NCI-H226 (cell line): Measurements from ENCODE around the gene B4GALT1.

Experiments used
- DNase-seq: peaks from one replicate; pipeline ENCODE4 v3.0.0-alpha.2; 2015

Gene B4GALT1

DNA sequence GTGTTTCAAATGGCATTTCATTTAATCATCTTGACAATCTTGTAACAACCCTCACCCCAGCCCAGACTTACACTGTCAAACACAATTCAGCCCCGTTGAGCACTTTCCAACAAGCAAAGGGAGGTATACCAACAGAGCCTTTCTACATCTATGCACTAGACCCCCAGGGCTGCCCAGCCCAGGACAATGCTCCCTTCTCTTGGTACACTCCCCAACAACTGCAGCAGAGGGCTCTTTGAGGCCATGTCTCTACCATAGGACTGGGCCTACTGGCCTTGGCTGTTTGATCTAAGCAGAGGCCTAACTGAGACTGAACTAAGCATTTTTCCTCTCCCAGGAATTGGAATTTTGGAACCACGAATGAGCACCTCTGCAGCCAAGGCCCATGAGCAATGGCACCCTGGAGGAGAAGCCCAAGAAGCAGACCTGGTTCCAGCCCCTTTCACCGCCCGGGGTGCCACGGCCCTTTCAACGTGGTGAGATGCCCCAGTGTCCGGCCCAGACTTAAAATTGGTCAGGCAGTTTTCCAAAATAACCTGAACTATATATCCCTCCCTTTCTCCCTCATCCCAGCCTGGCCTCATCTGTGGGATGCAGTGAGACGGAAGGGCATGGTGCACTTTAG lies 43.6 kb downstream of the B4GALT1 start:
- DNase-seq, result no peak

DNA sequence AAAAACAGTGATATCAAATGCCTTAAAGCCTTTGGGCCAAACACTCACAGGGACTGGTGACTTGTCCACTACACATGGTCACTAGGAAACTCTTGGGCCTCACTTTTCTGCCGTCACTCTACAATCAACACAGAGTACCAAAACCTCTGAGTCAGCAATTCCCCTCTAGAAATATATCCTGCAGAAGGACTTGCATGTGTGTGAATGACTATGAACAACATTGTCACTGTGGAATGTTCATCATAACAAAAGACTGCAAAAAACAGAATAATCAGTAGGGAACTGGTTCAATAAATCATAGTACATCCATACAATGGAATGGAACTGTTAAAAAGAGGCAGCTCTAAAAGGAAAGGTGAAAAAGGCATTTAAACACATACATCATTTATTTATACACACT lies 46.5 kb downstream of the B4GALT1 start:
- no peak for DNase-seq

DNA sequence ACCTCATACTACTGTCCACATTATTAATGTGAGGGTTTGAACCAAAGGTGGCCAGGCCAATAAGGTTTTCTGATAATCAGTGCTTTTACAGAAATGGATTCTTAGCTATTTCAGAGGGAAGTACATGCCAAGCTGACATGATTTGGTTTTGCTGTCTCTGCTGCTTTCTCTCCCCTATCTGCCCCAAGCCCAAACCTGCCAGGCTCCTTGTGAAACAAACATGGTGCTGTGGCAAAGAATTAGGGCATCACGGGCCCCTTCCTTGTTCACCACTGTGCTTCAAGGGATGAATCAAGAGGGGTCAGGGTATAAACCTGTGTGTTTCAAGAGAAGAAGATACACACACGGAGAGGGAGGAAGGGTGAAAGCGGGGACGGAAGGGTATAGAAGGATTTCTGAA lies 49.3 kb downstream of the B4GALT1 start:
- no peak for DNase-seq

DNA sequence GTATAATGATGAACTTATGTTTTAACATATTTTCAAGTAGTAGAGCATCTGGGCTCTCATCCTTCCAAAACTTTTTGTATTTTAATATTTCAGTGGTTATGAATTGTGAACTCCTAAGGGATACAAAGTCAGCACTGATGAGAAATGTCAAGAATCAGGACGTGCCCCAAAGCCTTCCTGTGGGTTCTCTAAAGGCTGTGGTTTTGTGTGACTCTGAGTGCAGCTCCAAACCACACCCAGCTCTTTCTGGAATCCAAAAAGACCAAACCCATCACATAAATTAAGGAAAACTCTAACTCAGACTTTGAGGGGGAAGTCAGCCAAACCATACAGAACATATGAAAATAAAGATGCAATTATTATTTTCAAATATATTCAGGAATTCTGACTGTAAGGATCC lies 49.8 kb downstream of the B4GALT1 start:
- no peak for DNase-seq

DNA sequence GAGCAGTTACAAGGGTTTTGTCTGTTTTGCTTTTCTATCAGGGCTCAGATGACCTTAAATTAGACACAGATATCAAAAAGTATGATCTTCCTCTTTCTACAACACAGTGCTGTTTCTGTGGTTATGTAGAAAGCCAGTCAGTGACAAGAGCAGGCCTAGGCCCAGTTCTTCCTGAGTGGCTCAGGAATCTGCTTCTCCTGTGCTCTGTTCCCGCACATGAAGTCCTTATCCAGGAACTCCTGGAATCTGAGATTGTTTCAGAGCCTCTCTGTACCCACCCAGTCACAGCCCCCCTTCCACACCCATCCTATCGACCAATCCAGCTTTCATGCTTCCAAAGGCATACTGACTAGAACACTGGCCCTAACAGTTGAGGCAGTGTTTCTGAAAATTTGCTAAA lies 50.3 kb downstream of the B4GALT1 start:
- DNase-seq, result no peak

DNA sequence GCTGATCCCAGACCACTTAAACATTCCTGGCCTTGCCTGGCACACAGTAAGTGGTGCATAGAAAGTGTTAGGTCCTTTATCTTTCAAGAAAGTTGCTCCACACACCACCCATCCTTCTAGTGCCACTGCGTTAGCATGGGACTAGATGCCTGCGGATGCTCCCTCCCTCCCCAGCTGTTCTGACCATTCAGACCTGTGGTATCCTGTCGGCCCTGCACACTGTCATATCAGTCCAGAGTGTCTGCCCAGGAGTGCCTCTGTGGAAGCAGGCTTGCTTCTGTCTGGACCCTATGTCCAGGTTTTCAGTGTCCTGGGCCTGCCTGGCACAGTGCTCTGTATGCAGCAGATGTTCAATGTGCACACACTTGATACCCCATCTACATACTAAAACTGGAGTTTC lies 52.4 kb downstream of the B4GALT1 start:
- no peak for DNase-seq

DNA sequence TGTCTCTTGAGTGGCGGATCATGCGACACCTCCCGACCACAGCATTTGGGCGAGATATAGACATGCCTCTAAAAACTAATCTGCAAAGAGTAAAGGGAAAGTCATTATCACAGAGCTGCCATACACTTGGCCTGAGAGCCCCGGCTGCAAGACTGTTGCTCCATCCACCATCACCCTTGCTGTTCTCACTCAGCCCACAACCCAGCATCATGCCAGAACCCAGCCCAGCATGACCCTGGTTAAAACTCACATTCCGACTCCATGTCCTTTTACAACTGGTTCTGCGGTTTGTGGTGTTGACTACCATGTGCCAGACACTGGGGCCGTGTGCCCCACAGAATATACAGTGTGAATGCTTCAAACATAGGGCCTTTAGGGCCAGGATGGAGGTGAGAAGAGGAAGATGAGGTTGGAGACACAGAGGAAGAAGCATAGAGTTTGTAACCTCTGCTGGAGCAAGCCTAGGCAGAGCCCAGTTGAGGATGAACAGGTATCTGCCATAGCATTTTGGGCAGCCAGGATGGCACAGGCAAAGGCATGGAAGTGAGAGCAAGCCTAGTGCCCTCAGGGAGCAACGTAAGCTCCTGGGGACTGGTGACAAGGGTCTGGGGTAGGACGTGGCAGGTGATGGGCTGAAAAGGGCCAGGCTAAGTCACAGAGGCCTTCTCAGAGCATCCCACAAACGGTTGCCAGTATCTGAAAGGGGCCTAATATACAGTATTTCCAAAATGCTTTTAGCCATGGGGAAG lies 53.2 kb downstream of the B4GALT1 start:
- no peak for DNase-seq

DNA sequence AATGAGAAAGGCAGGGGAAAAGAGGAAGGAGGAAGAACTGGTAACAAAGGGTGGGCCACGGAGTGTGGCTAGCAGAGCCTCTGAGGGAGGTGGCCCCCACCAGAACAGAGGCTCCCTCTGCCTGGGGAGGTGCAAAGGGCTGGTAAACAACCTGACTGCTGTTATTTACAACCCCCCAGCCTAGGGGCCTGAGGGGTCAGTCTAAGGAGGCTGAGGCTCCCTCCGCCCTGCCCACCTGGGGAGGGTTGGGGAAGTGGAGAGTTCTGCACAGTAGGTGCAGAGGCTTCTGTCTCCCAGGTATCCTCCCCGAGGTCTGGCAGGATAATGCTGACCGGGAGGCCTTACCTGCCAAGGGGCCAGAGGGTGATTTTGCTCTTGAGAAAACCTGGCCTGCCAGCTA lies 55.0 kb downstream of the B4GALT1 start:
- no peak for DNase-seq

DNA sequence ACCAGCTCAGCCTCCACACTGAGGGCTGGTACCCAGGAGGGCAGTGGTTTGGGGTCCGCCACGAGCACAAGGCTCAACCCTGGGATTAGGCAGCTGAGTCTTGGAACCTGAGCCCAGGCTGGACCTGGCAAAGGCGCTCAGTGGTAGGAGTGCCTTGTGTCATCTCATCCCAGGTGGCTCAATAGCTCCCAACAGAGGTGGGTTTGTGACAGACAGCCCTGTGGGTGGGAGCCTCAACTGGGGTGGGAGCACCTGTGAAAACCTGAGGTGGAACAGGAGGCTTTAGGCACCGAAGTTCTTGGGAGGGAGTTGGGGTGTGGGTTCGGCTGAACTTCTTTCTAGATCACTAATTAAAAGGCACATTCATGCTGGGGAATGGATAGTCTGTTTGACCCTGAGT lies 55.5 kb downstream of the B4GALT1 start:
- DNase-seq, result no peak

DNA sequence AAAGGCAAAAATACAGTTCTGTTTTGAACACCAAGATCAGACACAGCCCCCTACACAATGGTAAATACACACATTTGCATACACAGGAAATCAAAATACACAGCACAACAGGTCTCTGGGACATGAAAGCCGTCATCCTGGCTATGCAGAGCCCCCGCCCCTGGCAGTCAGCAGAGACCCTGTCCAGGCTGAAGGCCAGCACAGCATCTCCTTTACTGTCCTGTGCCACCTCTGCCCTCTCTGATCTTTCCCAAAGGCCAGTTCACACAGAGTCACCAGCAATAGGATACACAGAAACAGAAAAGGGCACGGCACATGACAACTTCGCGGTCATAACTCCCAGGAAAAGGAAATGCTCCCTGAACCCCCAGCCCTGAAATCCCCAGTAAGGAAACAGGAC lies 56.5 kb downstream of the B4GALT1 start:
- no peak for DNase-seq

DNA sequence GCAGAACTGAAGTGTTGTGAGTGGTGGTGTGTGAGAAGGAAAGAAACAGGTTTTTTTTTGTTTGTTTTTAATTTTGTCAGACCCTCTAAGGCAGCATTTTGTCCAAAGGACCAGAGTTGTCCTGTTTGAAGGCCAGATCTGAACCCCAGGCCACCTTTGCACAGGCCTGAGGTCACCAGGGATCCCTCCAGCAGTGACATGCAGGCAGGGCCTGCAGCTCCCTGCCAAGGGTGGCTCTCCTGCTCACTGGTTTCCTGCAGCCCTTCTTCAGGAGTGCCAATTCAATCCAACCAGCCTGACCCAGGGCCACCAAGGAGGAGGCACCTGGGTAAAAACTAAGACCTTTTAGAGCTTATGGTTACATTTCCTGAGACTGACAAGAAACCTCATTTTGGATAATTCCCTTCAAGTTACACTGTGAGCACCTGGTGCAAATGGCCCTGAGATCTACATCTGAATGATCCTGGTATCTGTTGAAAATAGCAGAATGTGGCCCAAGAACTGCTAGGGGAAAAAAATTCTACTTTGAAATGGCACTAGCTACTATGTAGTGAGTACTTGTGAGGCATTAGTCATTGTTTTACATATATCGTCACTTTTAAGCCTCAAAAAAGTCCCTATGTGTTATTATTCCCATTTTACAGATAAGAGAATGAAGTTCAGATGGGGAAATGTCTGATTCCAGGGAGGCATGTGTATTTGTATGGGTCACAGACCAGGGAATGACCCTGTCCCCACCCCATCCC lies 57.1 kb downstream of the B4GALT1 start:
- DNase-seq, result no peak

DNA sequence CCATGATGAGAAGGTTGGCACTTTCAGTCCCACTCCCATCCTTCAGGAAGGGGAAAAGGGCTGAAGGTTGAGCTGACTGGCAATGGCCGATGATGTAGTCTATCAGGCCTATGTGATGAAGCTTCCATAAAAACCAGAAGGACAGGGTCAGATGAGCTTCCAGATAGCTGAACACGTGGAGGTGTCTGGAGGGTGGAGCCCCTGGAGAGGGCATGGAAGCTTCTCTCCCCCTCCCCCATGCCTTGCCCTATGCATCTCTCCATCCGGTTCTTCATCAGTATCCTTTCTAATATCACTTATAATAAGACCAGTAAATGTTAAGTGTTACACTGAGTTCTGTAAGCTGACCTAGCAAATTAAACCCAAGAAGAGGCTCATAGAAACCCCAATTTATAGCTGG lies 58.0 kb downstream of the B4GALT1 start:
- no peak for DNase-seq

DNA sequence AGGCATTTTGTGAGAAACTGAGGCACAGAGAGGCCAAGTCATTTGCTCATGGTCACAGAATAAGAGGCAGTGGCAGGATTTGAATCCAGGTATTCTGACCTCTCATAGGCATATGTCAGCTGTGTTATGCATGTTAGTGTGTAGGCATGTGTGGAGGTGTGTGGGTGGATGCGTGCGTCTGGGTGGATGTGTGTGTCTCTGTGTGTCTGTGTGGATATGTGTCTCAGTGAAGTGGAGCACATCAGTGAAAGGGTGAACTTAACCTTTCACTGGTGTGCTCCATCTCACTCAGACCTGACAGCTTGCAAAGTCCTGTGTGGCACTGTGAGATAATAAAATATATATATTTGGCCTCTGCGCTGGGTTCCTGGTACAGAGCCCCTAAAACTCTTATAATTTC lies 58.7 kb downstream of the B4GALT1 start:
- no peak for DNase-seq

DNA sequence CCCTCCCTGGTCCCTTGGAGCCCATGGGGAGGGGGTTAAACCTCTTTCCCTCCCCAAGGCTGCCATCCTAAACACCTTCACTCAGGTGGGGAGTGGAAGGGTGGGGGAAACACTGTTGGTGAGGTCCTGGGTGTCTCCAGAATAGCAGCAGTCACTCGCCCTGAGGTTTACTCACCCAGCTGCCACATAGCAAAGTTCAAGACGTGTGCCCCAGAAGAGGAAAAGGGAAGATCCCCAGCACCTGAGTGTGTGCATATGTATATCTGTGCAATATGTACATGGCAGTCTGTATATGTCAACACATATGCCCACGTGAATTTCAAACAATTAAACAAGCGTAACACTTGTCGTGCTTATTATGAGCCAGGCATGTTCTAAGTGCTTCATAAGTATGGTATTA lies 59.4 kb downstream of the B4GALT1 start:
- DNase-seq, result no peak

DNA sequence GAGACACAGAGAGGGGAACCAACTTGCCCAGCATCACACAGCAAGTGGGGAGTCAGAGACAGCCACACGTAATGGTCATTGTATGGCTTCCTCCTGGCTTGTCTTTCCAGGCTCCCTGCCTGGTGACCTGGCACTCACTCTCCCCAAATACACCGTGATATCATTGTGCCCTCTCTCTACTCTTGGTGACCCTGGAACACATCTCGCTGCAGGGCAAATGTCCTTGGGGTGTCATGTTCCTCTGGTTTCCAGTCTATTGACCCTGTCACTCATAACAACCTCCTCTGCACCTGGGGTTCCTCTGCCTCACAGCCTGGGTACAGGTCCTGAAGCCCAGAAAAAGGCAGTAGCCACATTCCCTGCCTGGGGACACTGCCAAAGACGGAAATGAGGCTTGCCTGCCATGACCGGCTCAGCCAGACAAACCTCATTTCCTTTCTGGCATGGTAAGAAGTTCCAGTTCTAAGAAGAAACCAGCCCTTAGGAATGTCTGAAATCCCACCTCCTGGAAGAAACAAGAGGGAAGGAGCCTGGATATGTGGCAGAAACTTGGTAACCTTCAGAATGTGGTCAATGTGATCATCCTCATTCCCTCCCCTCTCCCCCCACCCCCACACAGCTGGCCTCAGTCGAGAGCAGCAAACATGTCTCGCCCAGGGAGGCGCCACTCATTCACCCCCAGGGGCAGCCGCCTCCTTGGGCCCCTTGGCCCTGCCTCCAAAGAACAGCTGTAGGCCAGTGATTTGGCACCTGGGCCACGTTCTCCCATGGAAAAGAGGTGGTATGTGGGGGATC lies 60.1 kb downstream of the B4GALT1 start:
- DNase-seq, result peak; percentile 12

DNA sequence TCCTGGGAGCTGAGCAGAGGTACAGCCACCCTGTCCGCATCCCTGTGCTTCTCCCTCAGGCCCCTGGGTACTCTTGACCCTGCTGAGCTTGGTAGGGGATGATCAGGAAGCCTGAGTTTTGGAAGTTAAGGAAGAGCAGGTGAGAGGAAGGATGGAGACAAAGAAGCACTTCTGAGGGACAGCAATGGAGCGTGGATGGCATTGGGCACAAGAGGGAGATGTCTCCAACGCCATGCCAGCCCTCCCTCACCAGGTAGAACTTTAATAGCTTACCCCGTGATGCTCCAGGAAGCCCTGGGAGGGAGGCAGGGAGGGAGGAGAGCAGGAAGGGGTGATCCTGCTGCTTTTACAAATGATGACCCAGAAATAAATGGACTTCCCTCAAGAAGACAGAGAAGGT lies 60.8 kb downstream of the B4GALT1 start:
- DNase-seq, result no peak

DNA sequence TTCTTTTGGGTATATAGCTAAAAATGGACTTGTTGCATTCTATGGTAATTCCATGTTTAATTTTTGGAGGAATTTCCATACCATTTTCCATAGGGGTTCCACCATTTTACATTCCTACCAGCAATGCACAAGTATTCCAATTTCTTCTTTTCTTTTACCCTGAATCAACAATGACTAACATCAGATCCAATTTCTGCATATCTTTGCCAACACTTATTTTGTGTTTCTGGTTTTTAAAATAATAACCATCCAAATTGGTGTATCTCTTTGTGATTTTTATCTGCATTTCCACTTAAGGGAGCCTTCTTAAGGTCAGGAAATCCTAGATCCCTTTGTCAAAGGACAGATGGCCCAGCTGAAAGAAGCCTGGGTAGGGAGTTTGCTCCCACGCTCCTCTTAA lies 61.2 kb downstream of the B4GALT1 start:
- no peak for DNase-seq

DNA sequence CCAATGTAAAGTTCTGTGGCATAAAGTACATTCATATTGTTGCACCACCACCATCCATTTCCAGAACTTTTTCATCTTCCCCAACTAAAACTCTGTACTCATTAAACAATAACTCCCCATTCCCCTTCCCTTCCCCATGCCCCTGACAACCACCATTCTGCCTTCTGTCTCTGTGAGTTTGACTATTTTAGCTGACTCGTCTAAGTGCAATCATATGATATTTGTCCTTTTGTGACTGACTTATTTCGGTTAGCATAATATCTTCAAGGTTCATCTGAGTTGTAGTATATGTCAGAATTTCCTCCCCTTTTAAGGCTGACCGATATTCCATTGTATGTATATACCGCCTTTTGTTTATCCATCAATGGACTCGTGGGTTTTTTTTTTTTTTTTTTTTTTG lies 61.6 kb downstream of the B4GALT1 start:
- DNase-seq, result no peak

DNA sequence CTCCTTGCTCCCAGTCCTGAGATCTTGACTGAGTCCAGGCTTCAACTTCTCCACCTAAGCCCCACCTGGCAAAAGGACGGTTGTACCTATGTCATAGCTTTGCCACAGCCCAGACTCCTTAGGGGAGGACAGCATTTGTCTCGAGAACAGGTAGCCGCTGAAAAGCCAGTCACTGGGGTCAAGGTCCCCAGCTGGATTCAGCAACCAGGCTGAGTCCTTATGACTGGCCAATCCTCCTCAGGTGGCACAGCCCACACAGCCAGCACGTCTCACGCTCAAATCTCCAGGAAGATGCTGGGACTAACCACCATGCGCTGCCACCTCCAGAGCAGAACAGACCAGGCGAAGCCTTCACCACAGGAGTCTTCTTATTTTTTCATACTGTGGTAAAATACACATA lies 62.7 kb downstream of the B4GALT1 start:
- DNase-seq, result no peak

DNA sequence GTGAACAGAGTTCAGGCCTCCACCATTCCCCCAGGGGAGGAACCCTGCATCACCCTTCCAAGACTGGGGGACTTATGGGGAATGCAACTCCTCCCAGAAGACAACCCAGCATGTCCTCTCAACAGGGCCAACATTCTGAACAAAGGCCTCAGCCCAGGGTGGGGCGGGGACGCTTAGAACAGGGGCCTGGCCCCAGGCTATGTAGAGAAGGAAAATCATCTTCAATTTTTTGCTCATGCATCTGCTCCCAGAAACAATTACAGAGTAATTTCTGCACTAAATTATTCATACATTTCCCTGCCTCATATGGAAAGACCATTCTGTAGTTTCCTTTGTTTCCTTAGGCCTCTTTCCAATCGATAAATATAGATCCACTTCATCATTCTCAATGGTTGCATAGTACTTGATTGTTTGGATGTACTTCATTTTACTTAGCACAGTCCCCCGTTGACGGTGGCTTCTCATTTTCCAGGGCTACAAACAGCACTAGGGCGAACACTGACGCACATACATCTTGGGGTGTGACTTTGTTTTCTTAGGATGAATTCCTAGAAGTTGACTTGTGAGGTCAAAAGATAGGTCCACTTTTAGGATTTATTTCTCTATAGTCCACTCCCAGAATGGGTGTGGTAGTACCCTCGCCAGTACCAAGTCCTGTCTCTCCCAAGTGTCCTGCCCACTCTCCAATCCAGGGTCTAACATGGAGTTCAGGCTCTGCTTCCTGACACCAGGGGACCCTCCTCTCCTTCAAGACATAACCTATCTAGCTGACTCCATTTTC lies 63.4 kb downstream of the B4GALT1 start:
- DNase-seq, result no peak

DNA sequence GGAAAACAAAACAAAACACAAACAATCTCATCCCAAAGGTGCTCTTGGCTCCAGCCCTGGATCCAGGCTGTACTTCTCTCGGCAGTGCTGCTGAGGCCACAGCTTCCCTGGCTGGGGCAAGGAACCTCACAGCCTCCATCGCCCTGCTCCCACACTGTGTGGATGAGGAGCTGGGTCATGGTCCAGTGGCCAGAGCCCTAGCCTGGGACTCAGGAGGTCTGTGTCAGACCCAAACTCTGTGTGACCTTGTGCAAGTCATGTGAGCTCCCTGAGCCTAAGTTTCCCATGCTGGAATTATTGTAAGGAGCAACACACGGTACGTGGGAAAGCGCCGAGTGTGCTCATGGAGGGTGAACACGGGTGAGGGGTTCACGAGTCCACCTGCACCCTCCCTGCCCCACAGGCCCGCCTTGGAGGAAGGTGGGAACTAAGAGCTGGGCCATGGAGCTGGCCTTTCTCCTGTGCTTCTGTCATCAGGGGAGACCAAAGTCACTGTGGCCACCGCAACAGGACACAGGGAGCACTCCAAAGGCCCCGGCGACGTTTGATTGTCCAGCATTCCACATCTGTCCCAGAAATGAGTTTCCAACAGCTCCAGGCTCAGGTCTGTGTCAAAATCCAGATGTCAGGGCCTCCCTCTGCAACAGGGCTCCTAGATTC lies 64.5 kb downstream of the B4GALT1 start:
- DNase-seq, result no peak
